Immature natural killer cell (primary cell): ENCODE data around the gene IL18R1. TPM values are rescaled to one million over a fixed set of nuclear protein-coding genes. Genes with fewer than 3 reads are reported as not detected.

Experiments
- DNase-seq, 3 donors: peaks; one replicate each; pipeline ENCODE4 v3.0.0; 2022; ENCODE audit warnings: mixed read lengths in 1 of 3
- H3K27ac Mint-ChIP-seq, 6 donors: one replicate each; pipeline ENCODE4 v1.8.0; 2020; ENCODE audit warnings: mixed read lengths in 6 of 6, mild to moderate bottlenecking in 5 of 6, inconsistent platforms in 4 of 6, moderate library complexity in 3 of 6
- H3K27me3 Mint-ChIP-seq, 3 donors: one replicate each; pipeline ENCODE4 v1.8.0; 2020 to 2021; ENCODE audit warnings: low read depth in 3 of 3, mild to moderate bottlenecking in 3 of 3, mixed read lengths in 3 of 3, moderate library complexity in 3 of 3, inconsistent platforms in 1 of 3
- H3K36me3 Mint-ChIP-seq, 3 donors: one replicate each; pipeline ENCODE4 v1.8.0; 2020; ENCODE audit warnings: mixed read lengths in 3 of 3, inconsistent platforms in 2 of 3, mild to moderate bottlenecking in 2 of 3
- H3K4me1 Mint-ChIP-seq, 2 donors: one replicate each; pipeline ENCODE4 v1.8.0; 2020; ENCODE audit warnings: inconsistent platforms in 2 of 2, mild to moderate bottlenecking in 2 of 2, mixed read lengths in 2 of 2, moderate library complexity in 1 of 2
- H3K4me3 Mint-ChIP-seq, 5 donors: one replicate each; pipeline ENCODE4 v1.8.0; 2020; ENCODE audit warnings: mild to moderate bottlenecking in 5 of 5, mixed read lengths in 5 of 5, inconsistent platforms in 3 of 5, moderate library complexity in 3 of 5
- H3K9me3 Mint-ChIP-seq, 6 donors: one replicate each; pipeline ENCODE4 v1.8.0; 2020; ENCODE audit warnings: mild to moderate bottlenecking in 6 of 6, mixed read lengths in 6 of 6, inconsistent platforms in 4 of 6, moderate library complexity in 3 of 6
- polyA plus RNA-seq, 3 donors: library from polyadenylated mRNA; unstranded; fragments of 300-500 nt; fragmentation: Illumina TruSeq; gene quantifications; one replicate each; pipeline ENCODE4 v1.2.3, GENCODE V29; 2021

The IL18R1 gene
- polyA plus RNA-seq, 3 donors from 2014 or later = 32.9 to 49.9 (median 37.4) TPM

DNA sequence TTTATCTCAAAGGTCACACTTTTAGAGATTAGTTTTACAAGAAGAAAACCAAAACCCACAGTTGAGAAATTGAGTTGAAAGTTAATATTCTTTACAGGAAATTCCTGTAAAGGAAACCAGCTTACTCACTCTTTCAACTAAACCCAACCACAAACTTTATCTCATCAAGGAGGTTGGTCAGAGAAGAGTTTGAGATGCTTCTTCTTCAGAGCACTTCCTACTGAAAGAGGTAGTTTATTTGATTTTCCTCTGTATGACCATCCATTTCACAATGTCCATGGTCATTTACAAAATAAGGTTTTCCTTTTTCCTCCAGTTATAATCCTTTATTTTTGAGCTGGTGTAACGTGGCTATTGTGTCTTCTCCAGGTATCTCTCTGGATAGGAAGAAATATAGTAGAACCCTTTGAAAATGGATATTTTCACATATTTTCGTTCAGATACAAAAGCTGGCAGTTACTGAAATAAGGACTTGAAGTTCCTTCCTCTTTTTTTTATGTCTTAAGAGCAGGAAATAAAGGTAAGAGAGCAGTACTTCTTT, 62.9 kb downstream of the IL18R1 start:
- H3K27ac Mint-ChIP-seq = peak overlapping the region; percentile 93 to 99 (median 96)
- H3K9me3 Mint-ChIP-seq = no peaks in the 10 kb centered on the region
- peak; percentile 76 to 80 (median 77) for DNase-seq
- H3K27me3 Mint-ChIP-seq = peaks cover 2 to 9% (median 4%) of the 10 kb centered on the region in 3 donors
- H3K4me1 Mint-ChIP-seq = peaks cover 51 to 77% of the 10 kb centered on the region in 2 donors
- peaks cover 30 to 40% (median 35%) of the 10 kb centered on the region in 3 donors for H3K36me3 Mint-ChIP-seq
- H3K4me3 Mint-ChIP-seq = peak overlapping the region; percentile 94 to 99 (median 98)

DNA sequence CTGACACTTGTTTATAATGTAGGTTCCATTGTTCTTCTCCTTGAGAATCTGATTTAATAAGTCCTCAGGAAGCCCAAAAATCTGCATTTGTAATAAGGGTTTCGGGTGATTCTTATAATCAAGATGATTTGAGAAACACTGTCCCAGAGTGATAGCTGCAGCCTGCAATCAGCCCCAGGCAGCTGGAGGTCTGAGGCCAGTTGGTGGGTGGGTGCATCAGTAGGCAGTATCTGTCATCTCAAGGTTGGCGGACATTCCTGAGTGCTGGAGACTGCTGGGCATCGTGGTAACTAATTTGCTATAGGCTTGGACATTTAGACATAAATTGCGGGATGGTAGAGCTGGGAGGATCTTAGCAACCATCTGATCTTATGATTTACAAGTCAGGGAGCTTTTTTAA, 64.7 kb downstream of the IL18R1 start:
- peak overlapping the region; percentile 93 to 99 (median 96) for H3K27ac Mint-ChIP-seq
- peaks cover 33 to 77% of the 10 kb centered on the region in 2 donors for H3K4me1 Mint-ChIP-seq
- peaks cover 2 to 9% (median 4%) of the 10 kb centered on the region in 3 donors for H3K27me3 Mint-ChIP-seq
- peak overlapping the region; percentile 94 to 99 (median 98) for H3K4me3 Mint-ChIP-seq
- DNase-seq = no peak
- peaks cover 44 to 55% (median 48%) of the 10 kb centered on the region in 3 donors for H3K36me3 Mint-ChIP-seq
- H3K9me3 Mint-ChIP-seq = no peaks in the 10 kb centered on the region

DNA sequence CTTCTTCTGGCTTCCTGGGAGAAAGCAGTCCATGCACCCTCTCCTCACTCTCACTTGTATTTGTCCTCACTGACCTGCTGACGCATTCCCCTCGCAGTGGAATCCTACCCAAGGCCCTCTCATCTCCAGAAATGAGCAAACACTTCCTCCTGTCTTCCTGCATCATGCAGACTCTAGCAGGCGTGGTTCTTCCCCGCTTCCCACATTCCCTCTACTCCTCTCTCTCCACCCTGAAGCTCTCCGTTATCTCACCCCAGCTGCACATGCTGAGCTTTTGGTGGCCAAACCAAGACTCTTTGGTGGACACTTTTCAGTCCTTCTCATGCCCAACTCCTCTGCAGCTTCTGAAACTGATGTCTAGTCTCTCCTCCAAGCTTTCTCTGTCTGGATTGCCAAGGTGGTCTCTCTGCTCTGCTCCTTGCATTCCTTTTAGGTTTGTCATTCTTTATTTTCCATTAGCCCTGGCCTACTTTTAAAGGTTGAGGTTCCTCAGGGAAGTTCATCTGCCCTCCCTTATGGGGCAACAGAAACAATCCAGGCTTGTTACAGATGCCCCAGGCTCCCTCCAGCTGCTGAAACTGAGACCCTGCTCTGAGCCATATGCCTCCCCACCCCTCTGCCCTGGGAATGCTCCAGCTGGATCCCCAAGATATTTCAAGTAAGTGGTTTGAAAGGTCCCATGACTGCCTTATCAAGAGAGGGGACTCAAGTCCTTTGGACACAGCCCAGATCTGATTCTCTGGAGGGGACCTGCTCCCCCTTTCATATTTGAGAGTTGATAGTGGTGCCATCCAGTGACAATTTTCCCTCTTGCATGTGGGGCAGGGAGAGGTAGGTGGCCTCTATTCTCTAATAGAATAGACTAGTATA, 66.5 kb downstream of the IL18R1 start:
- H3K27ac Mint-ChIP-seq = peak overlapping the region; percentile 93 to 99 (median 96)
- H3K4me3 Mint-ChIP-seq = peak overlapping the region; percentile 94 to 99 (median 98)
- peaks cover 50 to 68% (median 51%) of the 10 kb centered on the region in 3 donors for H3K36me3 Mint-ChIP-seq
- peaks cover 15 to 76% of the 10 kb centered on the region in 2 donors for H3K4me1 Mint-ChIP-seq
- H3K27me3 Mint-ChIP-seq = peaks cover 0 to 9% (median 4%) of the 10 kb centered on the region in 3 donors
- no peak for DNase-seq
- H3K9me3 Mint-ChIP-seq = no peaks in the 10 kb centered on the region

DNA sequence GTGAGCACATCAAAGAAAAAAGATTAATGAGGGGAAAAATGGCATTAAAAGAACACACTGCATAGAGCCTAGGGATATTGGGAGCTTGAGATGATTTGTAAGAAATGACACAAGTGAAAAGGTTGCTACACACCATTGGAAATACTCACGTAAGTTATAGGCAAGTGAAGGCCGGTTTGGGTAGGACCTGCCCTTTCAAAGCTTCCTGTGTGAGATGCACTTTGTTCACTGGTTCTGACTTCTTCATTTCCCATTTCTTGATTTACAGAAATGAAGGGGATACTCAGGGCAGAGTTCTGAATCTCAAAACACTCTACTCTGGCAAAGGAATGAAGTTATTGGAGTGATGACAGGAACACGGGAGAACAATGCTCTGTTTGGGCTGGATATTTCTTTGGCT, 67.3 kb downstream of the IL18R1 start, which contains the start of gene IL18RAP:
Gene IL18RAP (plus strand): TSS at position 251 of the 400 bp plus-strand sequence. CDS start 118 bp downstream, at position 369.
- H3K9me3 Mint-ChIP-seq = no peaks in the 10 kb centered on the region
- peaks cover 0 to 5% (median 2%) of the 10 kb centered on the region in 3 donors for H3K27me3 Mint-ChIP-seq
- H3K4me1 Mint-ChIP-seq = peaks cover 7 to 76% of the 10 kb centered on the region in 2 donors
- H3K4me3 Mint-ChIP-seq = peak within 1 kb of the TSS; percentile 94 to 99 (median 98)
- peak in 1 of 3 donors; percentile 30 for DNase-seq
- H3K36me3 Mint-ChIP-seq = peaks cover 52 to 73% (median 58%) of the 10 kb centered on the region in 3 donors
- peak within 1 kb of the TSS; percentile 93 to 99 (median 96) for H3K27ac Mint-ChIP-seq

DNA sequence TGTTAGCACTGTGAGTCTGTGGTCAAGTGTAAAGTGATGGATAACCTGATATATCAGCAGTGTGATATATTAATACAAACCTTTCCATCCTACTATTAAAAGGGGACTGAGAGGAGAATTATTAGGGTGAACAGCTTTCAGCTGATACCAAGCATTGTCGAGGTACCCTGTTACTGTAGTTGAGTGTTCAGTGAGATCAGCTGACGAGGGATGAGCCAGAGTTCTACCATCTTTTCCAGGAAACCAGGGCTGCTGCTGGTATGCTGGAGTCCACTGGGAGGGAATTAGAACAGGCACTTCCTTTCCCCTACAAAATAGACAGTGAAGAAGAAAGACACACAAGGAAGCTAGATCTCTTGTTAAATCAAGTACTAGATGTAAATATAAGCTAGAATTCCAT, 67.8 kb downstream of the IL18R1 start:
- Mint-ChIP-seq H3K27ac (peak overlapping the region; percentile 93 to 99 (median 96)), H3K36me3 (peaks cover 52 to 78% (median 61%) of the 10 kb centered on the region in 3 donors), H3K4me1 (peaks cover 5 to 79% of the 10 kb centered on the region in 2 donors), H3K27me3 (peaks cover 0 to 5% (median 2%) of the 10 kb centered on the region in 3 donors), H3K9me3 (no peaks in the 10 kb centered on the region), H3K4me3 (peak overlapping the region; percentile 94 to 99 (median 98))
- no peak for DNase-seq

DNA sequence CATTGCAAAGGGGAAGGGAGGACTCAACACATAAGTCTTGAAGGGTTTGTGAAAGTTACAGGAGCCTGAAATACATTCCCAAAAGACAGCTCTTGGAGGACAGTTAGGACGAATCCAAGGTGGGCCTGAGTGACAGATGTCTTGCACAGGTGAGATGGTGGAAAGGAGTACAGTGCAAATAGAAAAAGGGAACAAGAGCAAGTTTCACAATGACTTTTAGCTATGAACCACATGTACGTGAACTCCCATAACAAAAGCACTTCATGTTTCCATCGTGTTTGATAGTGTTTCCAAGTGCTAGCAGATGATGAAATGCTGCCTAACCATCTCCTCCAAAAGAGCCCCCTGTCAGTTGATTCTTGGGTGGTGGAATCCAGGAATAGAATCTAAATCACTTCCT, 69.2 kb downstream of the IL18R1 start:
- DNase-seq = no peak
- Mint-ChIP-seq H3K36me3 (peaks cover 54 to 84% (median 67%) of the 10 kb centered on the region in 3 donors), H3K4me1 (peaks cover 0 to 93% of the 10 kb centered on the region in 2 donors), H3K27ac (peak overlapping the region; percentile 93 to 99 (median 96)), H3K27me3 (peaks cover 0 to 3% (median 2%) of the 10 kb centered on the region in 3 donors), H3K4me3 (peak overlapping the region; percentile 94 to 99 (median 98)), H3K9me3 (no peaks in the 10 kb centered on the region)

DNA sequence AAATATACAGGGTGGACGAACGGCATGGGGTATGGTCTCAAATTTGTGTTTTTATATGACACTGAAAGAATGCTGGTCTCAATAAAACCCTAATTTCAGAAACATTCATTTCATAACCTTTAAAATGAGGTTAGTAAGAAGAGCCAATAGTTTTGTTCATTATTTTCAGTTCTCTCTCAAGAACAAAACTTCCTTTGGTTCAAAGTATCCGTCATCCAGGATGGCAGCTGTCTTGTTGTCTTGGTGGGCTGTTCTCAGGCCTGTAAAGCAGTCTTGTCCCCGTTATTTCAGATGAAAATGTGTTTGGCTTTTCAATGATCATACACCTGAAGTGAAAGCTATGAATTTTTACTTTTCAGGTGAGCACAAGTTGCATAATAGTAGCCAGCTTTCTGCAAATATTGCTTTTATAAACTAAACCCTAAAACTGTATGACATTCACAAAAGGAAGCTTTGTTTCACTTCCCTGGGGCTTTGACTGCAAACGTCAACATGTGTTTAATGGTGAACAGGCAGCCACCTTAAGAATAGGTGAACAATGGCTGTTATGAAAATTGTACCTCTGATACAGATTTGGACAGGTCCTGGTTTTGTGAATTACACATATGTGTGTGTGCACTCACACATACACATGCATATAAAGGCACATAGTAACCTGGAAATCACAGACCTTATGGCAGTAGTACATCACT, 70.0 kb downstream of the IL18R1 start:
- Mint-ChIP-seq H3K4me3 (peak overlapping the region; percentile 94 to 99 (median 98)), H3K4me1 (peaks cover 0 to 98% of the 10 kb centered on the region in 2 donors), H3K27ac (peak overlapping the region; percentile 71 to 98 (median 94)), H3K27me3 (peaks cover 0 to 3% (median 2%) of the 10 kb centered on the region in 3 donors), H3K9me3 (no peaks in the 10 kb centered on the region), H3K36me3 (peaks cover 59 to 85% (median 69%) of the 10 kb centered on the region in 3 donors)
- DNase-seq = no peak

DNA sequence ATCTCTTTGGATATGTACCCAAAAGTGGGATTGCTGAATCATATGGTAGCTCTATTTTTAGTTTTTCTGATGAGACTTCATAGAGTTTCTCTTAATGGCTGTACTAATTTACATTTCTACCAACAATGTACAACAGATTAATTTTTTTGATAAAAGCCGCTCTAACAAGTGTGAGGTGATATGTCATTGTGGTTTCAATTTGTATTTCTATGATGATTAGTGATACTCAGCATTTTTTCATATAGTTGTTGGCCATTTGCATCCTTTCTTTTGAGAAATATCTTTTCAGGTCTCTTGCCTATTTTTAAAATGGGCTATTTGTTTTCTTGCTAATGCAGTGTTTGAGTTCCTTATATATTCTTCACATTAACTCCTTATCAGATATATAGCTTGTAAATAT, 71.7 kb downstream of the IL18R1 start:
- Mint-ChIP-seq H3K36me3 (peaks cover 51 to 78% (median 62%) of the 10 kb centered on the region in 3 donors), H3K4me1 (peaks cover 0 to 98% of the 10 kb centered on the region in 2 donors), H3K27ac (peak overlapping the region; percentile 67 to 95 (median 86))

DNA sequence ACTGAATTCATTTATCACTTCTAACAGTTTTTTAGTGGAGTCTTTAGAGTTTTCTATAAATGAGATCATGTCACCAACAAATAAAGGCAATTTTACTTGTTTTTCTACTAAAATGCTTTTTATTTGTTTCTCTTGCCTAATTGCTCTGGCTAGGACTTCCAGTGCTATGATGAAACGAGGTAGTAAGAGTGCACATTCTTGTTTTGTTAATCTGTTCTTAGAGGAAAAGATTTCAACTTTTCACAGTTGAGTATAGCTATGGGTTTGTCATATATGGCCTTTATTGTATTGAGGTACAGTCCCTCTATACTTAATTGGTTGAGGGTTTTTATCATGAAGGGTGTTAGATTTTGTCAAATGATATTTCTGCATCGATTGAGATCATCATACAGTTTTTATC, 73.0 kb downstream of the IL18R1 start:
- H3K4me3 Mint-ChIP-seq = peak overlapping the region; percentile 74 to 94 (median 77)
- peaks cover 0 to 2% (median 0%) of the 10 kb centered on the region in 3 donors for H3K27me3 Mint-ChIP-seq
- H3K9me3 Mint-ChIP-seq = no peaks in the 10 kb centered on the region
- peaks cover 44 to 72% (median 57%) of the 10 kb centered on the region in 3 donors for H3K36me3 Mint-ChIP-seq
- H3K27ac Mint-ChIP-seq = peak overlapping the region; percentile 67 to 95 (median 86)
- H3K4me1 Mint-ChIP-seq = peaks cover 0 to 96% of the 10 kb centered on the region in 2 donors
- DNase-seq = no peak

More for the DNA sequence above, 71.7 kb downstream of the IL18R1 start:
- H3K27me3 Mint-ChIP-seq = peaks cover 0 to 2% (median 0%) of the 10 kb centered on the region in 3 donors
- peak overlapping the region; percentile 74 to 94 (median 77) for H3K4me3 Mint-ChIP-seq
- no peak for DNase-seq
- no peaks in the 10 kb centered on the region for H3K9me3 Mint-ChIP-seq

DNA sequence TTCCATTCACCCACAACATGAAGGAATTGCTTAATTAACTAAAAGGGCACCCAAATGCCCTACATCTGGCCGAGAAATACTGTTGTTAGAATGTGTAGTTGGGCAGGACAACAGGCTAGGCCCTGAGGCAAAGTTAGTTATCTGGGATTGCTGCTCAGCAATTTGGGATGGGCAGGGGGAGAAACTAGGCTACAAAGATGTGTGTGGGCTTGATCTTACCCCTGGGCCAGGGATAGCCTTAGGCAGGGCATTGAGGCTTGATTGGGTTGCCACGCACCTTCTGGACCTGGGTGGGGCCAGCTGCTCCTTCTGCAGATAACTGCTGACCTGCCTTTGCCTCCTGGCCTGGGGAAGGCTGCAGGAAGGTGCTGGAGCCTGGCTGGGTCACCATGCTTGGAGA, 76.8 kb downstream of the IL18R1 start:
- peaks cover 0 to 2% (median 0%) of the 10 kb centered on the region in 6 donors for H3K9me3 Mint-ChIP-seq
- DNase-seq = no peak
- H3K4me1 Mint-ChIP-seq = peaks cover 0 to 88% of the 10 kb centered on the region in 2 donors
- H3K27me3 Mint-ChIP-seq = peaks cover 0 to 2% (median 0%) of the 10 kb centered on the region in 3 donors
- peak overlapping the region in 5 of 6 donors; percentile 63 to 93 (median 86) for H3K27ac Mint-ChIP-seq
- H3K4me3 Mint-ChIP-seq = peak overlapping the region; percentile 36 to 67 (median 51)
- H3K36me3 Mint-ChIP-seq = peaks cover 41 to 74% (median 56%) of the 10 kb centered on the region in 3 donors

DNA sequence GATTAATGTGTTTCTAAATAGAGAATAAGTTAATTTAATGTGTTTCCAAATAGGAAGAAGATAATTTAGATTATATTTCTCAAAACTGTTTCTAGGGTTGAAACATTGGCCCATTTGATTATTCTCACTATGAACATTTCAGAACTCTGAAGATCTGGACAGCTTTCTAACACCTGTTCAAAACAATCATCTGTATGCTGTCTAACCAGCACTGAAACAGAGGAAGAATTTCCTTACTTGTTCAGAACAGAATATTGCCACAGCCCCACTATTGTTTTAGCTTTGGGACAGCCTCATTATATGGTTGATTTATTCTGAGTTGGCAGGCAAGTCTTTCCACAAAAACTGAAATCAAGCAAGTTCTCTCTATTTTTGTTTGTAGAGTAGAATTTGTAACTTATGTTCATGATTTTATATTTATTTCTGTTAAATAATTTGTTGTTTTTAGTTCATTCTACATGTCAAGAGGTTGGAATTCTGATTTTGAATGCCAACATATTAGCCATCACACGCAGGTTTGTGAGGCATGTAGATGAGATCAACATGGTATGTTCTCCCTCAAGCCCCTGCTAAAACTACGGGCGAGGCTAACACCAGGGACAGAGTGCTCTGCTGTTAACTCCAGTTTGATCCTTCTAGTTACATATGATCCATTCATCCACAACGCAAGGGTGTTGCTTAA, 78.5 kb downstream of the IL18R1 start:
- peak overlapping the region in 4 of 6 donors; percentile 80 to 85 (median 82) for H3K27ac Mint-ChIP-seq
- peaks cover 0 to 71% of the 10 kb centered on the region in 2 donors for H3K4me1 Mint-ChIP-seq
- no peak for DNase-seq
- H3K27me3 Mint-ChIP-seq = no peaks in the 10 kb centered on the region
- peaks cover 40 to 61% (median 44%) of the 10 kb centered on the region in 3 donors for H3K36me3 Mint-ChIP-seq
- H3K9me3 Mint-ChIP-seq = peaks cover 0 to 2% (median 0%) of the 10 kb centered on the region in 6 donors
- peak overlapping the region in 4 of 5 donors; percentile 27 to 65 (median 50) for H3K4me3 Mint-ChIP-seq

DNA sequence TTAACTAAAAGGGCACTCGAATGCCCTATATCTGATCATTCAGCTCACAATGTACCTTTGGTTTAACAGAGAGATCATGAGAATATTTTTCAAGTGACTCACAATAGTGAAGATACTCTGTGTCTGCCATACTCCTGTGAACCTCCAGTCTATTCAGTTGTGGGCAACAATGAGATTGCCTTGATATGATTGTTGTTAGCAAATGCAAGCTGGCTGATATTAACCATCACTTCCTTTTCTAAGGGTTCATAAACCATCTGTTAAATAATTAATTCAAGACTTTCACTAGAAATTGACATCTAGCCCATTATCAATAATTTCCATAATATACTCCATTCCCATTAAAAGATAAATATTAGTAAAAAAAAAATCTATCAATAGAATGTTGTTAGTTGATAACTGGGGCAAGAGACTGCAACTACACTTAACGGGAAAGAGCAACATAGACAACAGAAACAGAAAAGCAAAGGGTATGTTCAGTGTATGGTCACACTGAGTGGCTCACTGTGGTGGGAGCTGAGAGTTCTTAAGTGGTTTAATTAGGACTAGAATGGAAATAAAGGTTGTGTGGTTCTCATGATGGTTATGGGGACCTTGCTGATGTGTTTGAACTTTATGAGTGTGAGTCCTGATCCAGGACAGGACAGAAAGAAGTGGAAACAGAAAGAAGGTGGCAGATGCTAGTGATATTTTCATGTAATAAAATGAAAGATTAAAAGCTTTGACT, 79.2 kb downstream of the IL18R1 start:
- Mint-ChIP-seq H3K4me1 (peaks cover 0 to 64% of the 10 kb centered on the region in 2 donors), H3K4me3 (peak overlapping the region; percentile 12 to 75 (median 45))

More for the DNA sequence above, 79.2 kb downstream of the IL18R1 start:
- Mint-ChIP-seq H3K9me3 (peaks cover 0 to 2% (median 0%) of the 10 kb centered on the region in 6 donors), H3K27ac (peak overlapping the region in 5 of 6 donors; percentile 74 to 88 (median 80)), H3K27me3 (no peaks in the 10 kb centered on the region), H3K36me3 (peaks cover 33 to 54% (median 40%) of the 10 kb centered on the region in 3 donors)
- no peak for DNase-seq
